ENCODE measurements around the gene SPPL2A. TPM values are rescaled to one million over a fixed set of nuclear protein-coding genes. Genes with fewer than 3 reads are reported as not detected.

SPPL2A gene
- total RNA-seq, 1 experiment from 2014 or later, result 171 TPM

DNA sequence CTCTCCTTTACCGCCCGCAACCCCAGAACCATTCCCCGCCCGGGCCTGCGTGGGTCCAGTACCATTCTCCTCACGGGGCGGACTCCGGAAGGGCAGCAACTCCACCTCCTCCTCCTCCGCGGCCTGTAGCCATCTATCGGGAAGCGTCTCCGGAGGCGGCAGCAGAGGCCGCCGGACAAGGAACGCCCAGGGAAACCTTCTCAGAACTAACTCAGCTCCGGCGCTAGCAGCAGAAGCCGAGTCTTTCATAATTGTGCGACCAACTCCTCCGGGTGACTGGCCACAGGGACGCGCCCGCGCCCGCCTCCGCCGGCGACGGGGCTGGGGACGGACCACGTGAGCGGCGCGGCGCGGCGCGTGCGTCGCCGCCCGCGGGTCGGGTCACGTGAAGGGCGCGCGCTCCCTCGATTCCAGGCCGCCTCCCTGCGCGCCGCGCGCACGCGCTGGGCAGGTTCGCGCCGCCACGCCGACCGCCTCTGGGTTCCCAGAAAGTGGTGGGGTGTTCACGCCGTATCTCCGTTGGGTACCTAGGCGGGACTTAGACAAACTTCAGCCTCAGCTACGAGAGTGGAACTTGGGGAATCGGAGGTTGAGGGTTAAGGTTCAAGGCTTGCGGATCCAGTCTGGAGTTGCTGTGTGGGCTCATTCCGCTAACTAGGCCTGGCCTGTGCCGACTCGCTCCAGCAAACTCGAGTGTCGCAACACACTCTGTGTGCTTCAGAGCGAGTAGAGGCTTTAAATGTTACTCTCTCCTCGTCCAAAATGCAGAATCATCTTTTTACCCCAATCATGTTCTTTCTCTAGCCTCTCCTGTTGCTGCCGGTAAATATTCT, 78.8 kb downstream of the SPPL2A start, which contains the start of gene TRPM7:
Gene TRPM7, minus strand, starts transcription at position 329 of the 833 bp plus-strand sequence. Its CDS starts 264 bp downstream, at position 65.
- peak; percentile 97 for DNase-seq (ENCODE audit: low read depth)

DNA sequence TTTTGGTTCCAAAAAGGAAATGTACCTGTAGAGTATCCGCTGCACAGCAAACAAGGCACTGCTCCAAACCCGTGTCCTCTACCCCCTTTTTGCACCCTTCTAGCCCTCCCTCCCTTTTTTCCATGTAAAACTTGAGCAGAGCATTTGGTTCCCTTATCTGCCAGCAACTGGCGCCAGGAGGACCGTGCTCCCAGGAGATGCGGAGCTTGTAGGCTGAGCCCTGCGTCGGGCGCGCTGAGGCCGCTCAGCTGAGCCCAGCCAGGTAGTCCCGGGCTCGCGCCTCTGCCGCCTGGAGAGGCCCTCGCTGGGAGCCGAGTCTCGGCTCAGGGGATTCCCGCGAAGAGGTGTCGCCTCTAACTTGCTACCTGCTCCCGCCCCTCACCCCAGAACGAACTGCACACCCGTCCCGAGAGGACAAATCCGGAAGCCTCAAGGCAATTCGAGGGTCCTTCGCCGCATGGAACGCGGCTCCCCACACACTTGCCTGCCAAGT, 79.5 kb downstream of the SPPL2A start:
- peak; percentile 66 for DNase-seq (ENCODE audit: low read depth)

DNA sequence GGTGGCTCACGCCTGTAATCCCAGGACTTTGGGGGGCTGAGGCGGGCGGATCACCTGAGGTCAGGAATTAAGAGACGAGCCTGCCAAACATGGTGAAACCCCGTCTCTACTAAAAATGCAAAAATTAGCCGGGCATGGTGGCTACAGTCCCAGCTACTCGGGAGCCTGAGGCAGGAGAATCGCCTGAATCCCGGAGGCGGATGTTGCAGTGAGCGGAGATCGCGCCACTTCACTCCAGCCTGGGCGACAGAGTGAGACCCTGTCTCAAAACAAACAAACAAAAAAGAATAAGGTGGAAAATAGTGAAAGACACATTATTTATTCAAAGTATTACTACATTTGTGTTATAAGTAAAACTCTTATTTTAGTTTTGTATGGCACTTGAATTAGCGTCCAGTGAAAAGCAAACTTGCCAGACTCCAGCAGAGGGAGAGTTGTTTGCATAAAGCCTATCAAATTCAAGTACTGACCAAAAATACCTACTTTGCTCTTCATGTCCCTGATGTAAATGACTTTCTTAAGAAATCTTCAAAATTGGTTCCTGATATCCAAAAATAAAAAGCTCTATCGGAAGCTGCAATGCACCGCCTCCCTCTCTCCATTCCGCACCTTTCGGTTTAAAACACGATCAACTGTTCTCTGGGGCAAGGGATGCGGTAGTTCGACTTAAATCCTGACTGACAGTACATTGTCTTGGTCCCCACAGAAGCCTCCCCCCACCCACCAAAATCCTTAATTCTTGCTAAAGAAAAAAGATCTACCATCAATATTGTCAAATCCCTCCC, 80.1 kb downstream of the SPPL2A start:
- DNase-seq (ENCODE audit: low read depth), result no peak

DNA sequence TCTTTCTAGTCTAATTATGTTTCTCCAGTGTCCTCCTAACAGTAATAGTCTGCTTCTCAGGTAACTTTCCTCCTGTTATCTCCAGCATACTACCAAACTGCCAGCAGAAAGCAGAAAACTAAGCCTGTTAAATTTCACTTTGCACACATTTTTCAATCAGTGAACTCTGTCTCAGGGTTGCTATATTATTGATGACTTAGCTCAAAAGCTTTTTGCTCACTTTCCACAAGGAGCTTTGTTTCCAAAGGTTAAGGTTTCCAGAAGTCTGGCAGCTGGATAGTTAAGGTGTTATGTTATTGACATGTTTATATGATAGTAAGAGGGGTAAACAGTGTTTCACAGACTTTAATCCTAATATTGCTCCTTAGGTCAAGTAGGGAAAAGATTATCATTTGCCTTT, 84.0 kb downstream of the SPPL2A start:
- DNase-seq (ENCODE audit: low read depth), result no peak

DNA sequence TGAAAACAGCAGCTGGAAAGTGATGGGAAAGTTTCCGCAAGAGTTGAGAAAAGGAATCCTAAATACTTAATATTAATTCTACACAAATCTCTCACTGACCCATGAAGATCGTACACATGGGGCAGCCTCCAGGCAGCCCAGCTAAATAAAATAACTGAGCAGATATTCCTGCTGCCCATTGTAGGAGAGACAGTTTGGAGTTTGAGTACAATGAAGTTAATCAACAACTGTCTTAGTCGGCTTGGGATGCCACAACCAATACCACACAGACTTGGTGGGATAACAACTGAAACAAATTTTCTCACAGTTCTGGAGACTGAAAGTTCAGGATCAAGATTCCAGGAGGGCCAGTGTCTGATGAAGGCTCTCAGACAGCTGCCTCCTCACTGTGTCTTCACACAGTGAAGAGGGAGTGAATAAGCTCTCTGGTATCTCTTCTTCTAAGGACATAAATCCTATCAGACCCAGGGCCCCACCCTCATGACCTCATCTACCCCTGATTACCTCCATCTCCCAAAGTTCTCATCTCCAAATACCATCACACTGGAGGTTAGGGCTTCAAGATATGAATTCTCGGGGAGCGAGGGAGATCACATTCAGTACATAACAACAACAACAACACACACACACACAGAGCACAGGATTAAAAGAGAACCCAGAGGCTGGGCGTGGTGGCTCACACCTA, 88.6 kb downstream of the SPPL2A start:
- peak; percentile 40 for DNase-seq (ENCODE audit: low read depth)

DNA sequence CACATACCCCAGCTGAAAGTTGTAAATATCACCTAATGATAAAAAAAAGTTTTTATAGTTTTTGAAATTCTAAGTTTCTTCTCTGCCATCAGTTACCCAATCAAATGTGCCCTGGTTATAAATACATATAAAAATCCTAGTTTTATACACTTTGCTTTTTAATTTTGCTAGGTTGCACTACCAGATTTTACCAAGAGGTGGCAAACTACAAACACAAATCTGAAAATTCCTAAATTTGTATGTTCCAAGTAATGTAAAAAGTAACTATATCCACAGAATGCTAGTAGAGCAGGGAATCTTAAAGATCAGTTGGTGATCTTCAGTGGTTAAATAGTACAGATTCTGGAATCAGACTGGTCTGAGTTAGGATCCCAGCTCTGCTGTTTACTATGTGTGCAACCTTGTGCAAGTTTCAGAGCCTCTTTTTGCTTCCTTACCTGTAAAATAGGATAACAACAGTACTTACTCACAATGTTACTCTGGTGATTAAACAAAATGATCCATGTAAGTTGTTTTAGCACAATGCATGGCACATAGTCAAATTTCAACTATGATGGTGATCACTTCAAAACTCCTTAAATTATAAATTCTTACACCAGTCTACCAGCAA, 89.9 kb downstream of the SPPL2A start:
- DNase-seq (ENCODE audit: low read depth), result no peak

DNA sequence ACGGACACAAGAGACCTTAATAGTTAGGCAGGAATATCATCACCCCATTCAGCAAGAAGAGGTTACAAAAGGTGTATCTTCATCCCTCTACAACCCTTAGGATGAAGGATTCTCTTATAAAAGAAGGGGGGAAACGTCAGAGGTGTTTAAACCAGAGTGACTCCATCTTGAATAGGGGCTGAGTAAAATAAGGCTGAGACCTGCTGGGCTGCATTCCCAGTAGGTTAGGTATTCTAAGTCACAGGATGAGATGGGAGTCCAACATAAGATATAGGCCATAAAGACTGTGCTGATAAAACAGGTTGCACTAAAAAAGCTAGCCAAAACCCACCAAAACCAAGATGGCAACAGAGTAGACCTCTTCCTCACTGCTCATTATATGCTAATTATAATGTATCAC, 95.4 kb downstream of the SPPL2A start:
- DNase-seq (ENCODE audit: low read depth), result no peak

DNA sequence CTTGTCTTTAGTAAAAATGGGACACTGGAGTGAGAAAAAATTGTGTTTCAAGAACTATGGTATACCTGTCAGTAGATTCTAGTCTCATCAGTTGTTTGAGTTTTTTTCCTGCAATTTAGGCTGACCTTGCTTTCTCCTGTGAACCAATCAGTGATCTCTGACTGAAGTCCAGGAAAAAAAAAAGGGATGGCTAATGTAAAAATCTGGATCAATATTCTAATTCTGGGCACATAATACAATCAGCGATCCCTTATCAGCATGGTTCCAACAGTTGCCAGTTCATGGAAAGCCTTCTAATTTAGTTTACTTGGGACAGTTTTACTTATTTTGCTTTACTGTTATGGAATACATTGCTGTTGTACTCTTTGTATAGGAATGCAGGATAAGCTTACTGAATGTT, 95.9 kb downstream of the SPPL2A start:
- DNase-seq (ENCODE audit: low read depth), result no peak

DNA sequence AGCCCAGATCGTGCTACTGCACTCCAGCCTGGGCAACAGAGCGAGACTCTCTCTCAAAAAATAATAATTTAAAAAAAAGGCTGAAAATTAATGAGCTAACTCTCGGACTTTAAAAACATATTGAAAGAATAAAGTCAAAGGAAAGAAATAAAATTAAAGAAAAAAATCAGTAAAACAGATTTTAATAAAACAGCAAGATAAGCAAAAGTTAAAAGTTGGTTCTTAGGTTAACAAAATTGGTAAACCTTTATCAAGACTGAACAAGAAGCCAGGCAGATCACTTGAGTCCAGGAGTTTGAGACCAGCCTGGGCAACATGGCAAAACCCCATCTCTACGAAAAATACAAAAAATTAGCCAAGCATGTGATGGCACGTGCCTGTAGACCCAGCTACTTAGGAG, 99.6 kb downstream of the SPPL2A start:
- no peak for DNase-seq (ENCODE audit: low read depth)

DNA sequence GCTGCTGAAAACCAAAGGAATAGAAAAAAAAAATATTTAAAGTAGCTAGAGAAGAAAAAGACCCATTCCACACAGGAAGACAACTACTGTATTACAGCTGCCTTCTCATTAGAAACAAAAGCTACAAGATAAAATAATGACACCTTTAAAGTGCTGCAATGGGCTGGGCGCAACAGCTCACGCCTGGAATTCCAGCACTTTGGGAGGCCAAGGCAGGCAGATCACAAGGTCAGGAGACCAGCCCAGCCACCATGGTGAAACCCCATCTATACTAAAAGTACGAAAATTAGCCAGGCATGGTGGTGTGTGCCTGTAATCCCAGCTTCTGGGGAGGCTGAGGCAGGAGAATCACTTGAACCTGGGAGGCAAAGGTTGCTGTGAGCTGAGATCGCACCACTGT, 110.0 kb downstream of the SPPL2A start:
- DNase-seq (ENCODE audit: low read depth), result no peak

DNA sequence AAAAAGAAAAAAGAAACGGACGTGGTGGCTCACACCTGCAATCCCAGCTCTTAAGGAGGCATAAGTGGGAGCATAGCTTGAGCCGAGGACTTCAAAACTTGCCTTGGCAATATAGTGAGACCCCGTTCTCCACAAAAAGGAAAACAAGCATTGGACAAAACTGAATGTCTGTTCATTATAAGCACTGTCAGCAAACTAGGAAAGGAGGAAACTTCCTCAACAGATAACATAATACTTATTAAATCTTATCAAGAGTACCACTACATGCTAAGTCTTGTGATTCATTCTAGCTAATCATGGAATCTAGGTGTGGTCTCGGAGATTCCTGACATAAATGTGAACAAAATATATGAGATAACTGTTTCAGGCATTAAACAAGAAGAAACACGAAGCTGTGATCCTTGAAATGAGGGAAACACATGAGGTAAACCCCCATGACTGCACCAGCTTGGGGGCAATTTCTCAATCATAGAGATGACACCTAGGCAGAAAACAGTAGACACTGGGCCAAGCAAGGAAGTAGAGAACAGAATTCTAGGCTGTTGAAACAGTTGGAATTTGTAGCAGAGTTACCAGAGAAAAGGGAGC, 112.3 kb downstream of the SPPL2A start:
- no peak for DNase-seq (ENCODE audit: low read depth)

DNA sequence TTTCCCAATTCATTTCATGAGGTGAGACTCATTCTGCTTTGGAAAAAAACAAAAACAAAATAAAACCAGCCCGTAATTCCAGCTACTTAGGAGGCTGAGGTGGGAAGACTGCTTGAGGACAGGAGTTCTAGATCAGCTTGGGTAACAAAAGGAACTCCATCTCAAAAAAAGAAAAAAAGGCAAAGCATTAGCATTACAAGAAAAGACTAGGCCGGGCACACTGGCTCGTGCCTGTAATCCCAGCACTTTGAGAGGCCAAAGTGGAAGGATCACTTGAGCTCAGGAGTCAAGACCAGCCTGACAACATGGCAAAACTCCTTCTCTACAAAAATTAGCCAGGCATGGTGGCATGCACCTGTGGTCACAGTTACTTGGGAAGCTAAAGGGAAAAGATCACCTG, 112.8 kb downstream of the SPPL2A start:
- DNase-seq (ENCODE audit: low read depth), result no peak

Other genes starting within 250 kb of the SPPL2A start
- not detected in 2 replicates for gene USP50, start 219.0 kb downstream of the SPPL2A start, total RNA-seq (2014; rRNA removed; shearing (Covaris generic))
- 35.4 and 43.9 TPM in 2 replicates for gene TRPM7, start 78.9 kb downstream of the SPPL2A start, total RNA-seq (2014; rRNA removed; shearing (Covaris generic))
- gene AP4E1, start 143.0 kb upstream of the SPPL2A start, total RNA-seq (2014; rRNA removed; shearing (Covaris generic)), result 16.4 and 18.7 TPM in 2 replicates